Coronary artery (tissue), 2 donors: ENCODE data around the gene GABBR2.

ENCODE experiments used
- DNase-seq: peaks from one replicate; pipeline ENCODE4 v3.0.0-alpha.2; 2017; ENCODE audit warnings: low spot score
- H3K27ac ChIP-seq, 2 donors: fragments of 200-600 bp; sonication (generic); one replicate each; pipeline ENCODE4 v1.5.1; 2016 to 2019
- H3K4me3 ChIP-seq: fragments of 200-600 bp; sonication (generic); 2 replicates; pipeline ENCODE4 v1.5.1; 2016; ENCODE audit warnings: mild to moderate bottlenecking, moderate library complexity
- TF ChIP-seq, protein P1 (sequence below): fragments of 200-600 bp; sonication (generic); IDR thresholded peaks from one replicate; pipeline ENCODE4 v1.5.1; 2019; ENCODE audit warnings: antibody characterized with exemption

The GABBR2 gene

GRCh38 chr9:98391406-98391805 is 317.3 kb downstream of the GABBR2 start:
- no peak for DNase-seq

GRCh38 chr9:98385751-98386150 is 323.0 kb downstream of the GABBR2 start:
- no peak overlapping the region for H3K4me3 ChIP-seq
- DNase-seq = no peak
- TF ChIP-seq, protein P1, sequence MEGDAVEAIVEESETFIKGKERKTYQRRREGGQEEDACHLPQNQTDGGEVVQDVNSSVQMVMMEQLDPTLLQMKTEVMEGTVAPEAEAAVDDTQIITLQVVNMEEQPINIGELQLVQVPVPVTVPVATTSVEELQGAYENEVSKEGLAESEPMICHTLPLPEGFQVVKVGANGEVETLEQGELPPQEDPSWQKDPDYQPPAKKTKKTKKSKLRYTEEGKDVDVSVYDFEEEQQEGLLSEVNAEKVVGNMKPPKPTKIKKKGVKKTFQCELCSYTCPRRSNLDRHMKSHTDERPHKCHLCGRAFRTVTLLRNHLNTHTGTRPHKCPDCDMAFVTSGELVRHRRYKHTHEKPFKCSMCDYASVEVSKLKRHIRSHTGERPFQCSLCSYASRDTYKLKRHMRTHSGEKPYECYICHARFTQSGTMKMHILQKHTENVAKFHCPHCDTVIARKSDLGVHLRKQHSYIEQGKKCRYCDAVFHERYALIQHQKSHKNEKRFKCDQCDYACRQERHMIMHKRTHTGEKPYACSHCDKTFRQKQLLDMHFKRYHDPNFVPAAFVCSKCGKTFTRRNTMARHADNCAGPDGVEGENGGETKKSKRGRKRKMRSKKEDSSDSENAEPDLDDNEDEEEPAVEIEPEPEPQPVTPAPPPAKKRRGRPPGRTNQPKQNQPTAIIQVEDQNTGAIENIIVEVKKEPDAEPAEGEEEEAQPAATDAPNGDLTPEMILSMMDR = no peak
- H3K27ac ChIP-seq = no peak overlapping the region

More at GRCh38 chr9:98391406-98391805, 317.3 kb downstream of the GABBR2 start:
- no peak overlapping the region for H3K27ac ChIP-seq
- no peak overlapping the region for H3K4me3 ChIP-seq
- TF ChIP-seq, protein P1 = no peak

DNA sequence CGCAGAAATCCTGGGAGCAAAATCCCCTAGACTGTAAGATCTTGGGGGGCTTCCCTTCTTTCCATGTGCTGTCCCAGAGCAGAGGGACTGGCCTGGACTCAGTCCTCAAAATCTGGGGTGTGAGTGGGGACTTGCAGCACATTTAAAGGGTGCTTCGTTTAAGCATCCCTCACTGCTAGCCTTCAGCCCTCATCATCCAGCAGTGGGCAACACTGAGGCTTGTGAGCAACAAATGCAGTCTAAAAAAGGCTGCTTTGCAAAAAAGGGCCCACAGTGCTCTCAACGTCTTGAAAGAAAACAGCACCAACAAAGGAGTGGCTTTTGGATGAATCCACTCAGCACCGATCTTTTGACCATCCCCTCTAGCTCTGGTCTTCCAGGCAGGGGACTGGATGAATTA is 325.0 kb downstream of the GABBR2 start:
- TF ChIP-seq, protein P1 = no peak
- H3K4me3 ChIP-seq = no peak overlapping the region
- DNase-seq = no peak
- no peak overlapping the region for H3K27ac ChIP-seq

- TF ChIP-seq, protein P1 = no peak
- H3K4me3 ChIP-seq = no peak overlapping the region
- H3K27ac ChIP-seq = no peak overlapping the region
- no peak for DNase-seq
Observed at GRCh38 chr9:98381311-98382103, 327.2 kb downstream of the GABBR2 start.

DNA sequence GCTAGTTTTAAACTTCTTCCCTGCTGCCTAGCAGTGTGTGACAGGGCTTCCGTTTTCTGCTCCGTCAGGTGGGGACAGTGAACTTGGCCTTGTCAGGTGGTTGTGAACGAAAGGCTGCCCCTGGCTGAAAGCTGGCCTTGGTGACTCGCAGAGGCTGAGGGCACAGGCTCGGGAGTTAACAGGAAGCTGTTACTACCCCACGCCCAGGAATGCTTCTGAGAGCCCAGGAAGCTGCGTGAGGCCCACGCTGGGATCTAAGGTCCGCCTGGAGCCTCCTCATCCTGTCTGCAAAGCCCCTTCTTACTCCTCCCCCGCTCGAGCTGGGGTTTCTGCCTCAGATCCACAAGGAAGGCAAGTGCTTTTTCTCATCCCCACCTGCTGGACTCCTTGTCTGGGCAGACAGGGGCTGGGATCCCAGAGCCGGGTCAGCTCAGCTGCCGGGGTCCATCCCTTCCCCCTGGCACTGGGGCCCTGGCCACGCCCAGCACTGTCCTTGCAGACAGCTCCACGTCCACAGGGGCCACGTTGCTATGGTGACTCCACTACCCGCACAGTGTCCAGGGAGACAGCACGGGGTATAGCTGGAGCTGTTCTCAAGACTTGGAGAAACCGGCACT is 328.6 kb downstream of the GABBR2 start:
- DNase-seq = no peak
- H3K27ac ChIP-seq = no peak overlapping the region
- H3K4me3 ChIP-seq = no peak overlapping the region
- TF ChIP-seq, protein P1 = no peak

DNA sequence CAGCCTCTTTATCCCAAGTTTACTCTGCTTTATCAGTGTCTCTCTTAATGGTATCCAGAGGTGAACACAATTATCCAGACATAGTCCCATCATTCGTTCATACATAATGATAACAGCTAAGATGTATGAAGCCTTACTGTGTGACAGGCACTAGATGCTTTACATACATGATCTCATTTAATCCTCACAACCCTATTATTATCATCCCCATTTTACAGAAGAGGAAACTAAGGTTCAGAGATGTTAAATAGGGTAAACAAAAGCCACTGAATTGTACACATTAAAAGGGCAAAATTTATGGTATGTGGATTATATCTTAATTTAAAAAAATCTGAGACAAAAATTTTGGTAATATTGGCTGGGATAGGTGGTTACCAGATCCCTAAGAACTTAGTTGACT is 329.2 kb downstream of the GABBR2 start:
- no peak overlapping the region for H3K27ac ChIP-seq
- no peak for DNase-seq
- TF ChIP-seq, protein P1 = no peak
- H3K4me3 ChIP-seq = no peak overlapping the region

DNA sequence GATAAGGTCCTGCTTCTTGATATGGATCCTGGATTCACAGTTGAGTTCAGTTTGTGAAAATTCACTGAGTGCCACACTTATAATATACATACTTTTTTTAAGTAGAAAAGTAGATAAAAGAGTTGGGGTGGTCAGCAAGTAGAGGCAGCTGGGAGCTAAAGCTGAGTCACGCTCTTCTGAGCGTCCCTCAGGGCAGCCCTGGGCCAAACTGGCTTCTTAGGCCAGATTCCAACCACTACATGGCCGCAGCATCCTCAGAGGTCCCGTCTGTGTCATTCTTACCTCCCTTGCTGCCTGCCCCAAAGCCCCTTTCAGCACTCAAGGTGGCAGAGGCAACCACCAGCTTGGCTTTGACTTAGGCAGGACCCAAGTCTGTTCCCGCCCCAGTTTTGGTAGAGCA is 329.9 kb downstream of the GABBR2 start:
- TF ChIP-seq, protein P1 = no peak
- no peak overlapping the region for H3K27ac ChIP-seq
- no peak for DNase-seq
- H3K4me3 ChIP-seq = no peak overlapping the region
